Tibial nerve (tissue), 4 donors: Measurements from ENCODE around the gene MBLAC1.
A peak's percentile ranks its signal among the peaks of the same experiment; 100 is the strongest.

Experiments used
- EP300 ChIP-seq, 2 donors: sonication (generic); formaldehyde crosslinking; IDR thresholded peaks; one replicate each; pipeline ENCODE4 v1.6.1; 2017; ENCODE audit warnings: antibody characterized with exemption in 2 of 2, mild to moderate bottlenecking in 1 of 2
- POLR2A ChIP-seq, 2 donors: fragments of 450-650 bp; IDR thresholded peaks; one replicate each; pipeline ENCODE4 v1.6.1; 2017; ENCODE audit warnings: antibody characterized with exemption in 2 of 2, mild to moderate bottlenecking in 2 of 2, moderate library complexity in 2 of 2
- TF ChIP-seq, protein P1 (sequence below), 5 experiments: fragments of 200-600 bp in 3 of 5; fragments of 450-650 bp in 2 of 5; sonication (generic) in 3 of 5; IDR thresholded peaks; one replicate each; pipeline ENCODE4 v1.5.1; 2016 to 2019; ENCODE audit warnings: antibody characterized with exemption in 5 of 5, mild to moderate bottlenecking in 3 of 5, moderate library complexity in 2 of 5

- TF ChIP-seq POLR2A (IDR thresholded peaks at IDR 0.05), result peak in 1 of 2 donors; percentile 43
- TF ChIP-seq, protein P1, sequence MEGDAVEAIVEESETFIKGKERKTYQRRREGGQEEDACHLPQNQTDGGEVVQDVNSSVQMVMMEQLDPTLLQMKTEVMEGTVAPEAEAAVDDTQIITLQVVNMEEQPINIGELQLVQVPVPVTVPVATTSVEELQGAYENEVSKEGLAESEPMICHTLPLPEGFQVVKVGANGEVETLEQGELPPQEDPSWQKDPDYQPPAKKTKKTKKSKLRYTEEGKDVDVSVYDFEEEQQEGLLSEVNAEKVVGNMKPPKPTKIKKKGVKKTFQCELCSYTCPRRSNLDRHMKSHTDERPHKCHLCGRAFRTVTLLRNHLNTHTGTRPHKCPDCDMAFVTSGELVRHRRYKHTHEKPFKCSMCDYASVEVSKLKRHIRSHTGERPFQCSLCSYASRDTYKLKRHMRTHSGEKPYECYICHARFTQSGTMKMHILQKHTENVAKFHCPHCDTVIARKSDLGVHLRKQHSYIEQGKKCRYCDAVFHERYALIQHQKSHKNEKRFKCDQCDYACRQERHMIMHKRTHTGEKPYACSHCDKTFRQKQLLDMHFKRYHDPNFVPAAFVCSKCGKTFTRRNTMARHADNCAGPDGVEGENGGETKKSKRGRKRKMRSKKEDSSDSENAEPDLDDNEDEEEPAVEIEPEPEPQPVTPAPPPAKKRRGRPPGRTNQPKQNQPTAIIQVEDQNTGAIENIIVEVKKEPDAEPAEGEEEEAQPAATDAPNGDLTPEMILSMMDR (IDR thresholded peaks at IDR 0.05), result peak in 2 of 5 experiments; percentile 11 to 26
- peak; percentile 49 to 81 for TF ChIP-seq EP300 (IDR thresholded peaks at IDR 0.05)
These were observed 25.5 kb upstream of the MBLAC1 start, which contains the start of the genes AP4M1 and MCM7 for GRCh38 chr7:100101016-100101862.
